ENCODE data around the gene SNAI1.
"Not testable (repeated sequence)": the region's sequence is repeated elsewhere in the genome, so short reads cannot be mapped to it uniquely, and the experiment has no call there.

The SNAI1 gene

DNA sequence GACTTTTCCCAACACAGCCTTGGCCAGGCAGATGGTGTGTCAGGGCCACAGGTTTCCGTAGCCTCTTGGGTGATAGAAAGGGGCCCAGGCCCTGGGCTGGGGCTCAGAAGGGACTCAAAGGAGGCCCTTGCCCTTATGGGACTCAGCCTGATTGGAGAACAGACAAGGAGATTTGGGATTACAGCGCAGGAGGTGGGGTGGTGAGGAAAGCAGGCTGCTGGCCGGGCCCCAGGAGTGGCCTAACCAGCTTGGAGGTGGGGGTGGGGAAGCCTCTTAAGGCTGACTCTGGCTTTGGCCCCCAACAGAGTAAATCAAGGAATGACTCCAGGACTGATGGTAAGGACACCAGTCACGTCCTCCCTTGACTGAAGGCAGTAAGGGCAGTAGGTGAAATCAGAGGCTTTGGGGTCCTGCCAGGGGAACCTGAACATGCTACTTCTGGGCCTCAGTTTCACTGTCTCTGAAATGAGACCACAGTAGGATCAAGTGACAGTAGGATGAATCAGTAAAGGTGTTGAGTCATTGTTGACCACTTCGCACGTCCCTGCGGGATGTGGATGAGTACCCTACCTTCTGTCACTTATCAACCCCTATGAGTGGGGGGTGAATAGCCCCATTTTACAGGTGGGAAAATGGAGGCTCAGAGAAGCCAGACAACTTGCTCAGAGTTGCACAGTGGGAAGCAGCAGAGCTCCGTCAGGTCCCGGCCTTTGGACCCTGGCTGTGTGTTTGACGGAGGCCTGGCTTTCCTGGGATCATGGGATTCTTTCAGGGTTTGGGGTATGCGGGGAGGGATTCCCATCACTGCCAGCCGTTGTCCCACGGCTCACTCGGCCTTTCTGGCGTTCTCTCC lies 4.5 kb downstream of the SNAI1 start:
- DNase-seq (ENCODE audit: low spot score) = no peak

DNA sequence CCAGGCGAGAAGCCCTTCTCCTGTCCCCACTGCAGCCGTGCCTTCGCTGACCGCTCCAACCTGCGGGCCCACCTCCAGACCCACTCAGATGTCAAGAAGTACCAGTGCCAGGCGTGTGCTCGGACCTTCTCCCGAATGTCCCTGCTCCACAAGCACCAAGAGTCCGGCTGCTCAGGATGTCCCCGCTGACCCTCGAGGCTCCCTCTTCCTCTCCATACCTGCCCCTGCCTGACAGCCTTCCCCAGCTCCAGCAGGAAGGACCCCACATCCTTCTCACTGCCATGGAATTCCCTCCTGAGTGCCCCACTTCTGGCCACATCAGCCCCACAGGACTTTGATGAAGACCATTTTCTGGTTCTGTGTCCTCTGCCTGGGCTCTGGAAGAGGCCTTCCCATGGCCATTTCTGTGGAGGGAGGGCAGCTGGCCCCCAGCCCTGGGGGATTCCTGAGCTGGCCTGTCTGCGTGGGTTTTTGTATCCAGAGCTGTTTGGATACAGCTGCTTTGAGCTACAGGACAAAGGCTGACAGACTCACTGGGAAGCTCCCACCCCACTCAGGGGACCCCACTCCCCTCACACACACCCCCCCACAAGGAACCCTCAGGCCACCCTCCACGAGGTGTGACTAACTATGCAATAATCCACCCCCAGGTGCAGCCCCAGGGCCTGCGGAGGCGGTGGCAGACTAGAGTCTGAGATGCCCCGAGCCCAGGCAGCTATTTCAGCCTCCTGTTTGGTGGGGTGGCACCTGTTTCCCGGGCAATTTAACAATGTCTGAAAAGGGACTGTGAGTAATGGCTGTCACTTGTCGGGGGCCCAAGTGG lies 5.3 kb downstream of the SNAI1 start:
- DNase-seq (ENCODE audit: low spot score) = no peak

DNA sequence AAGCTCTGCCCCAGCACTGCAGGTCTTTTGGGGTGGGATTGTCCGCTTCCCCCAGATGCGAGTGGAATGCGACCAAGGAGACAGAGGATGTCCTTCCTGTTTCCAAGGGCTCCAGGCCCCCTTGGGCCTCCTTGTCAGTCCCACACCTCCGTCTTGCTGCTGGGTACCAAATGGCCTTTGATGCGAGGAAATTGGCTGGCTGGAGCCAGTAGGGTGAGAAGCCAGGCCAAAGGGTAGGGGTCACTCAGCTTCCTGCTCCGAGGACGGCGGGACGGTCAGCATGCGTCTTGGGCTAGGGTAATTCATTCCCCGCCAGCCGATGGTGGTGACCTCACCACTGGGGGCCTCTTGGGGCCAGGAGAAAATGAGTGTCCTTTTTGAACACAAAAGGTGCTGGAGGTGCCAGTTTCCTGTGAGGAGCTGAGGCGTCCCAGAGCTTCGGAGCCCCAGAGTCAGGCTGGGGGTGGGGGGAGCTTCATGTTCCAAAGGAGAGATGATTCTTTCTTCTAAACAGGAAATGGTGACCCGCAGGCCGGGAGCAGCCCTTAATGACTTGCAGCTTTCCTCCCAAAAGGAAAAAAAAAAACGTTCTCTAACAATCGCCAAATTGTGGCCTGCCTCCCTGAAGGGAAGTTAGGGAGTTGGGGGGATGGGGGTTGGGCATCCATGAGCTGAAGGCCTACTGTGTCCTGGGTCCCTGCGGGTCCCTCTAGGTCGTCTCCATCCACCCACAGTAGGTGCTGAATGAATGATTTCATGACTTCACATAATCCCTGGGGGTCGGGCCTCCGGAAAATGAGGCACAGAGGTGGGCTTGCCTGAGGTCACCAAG lies 6.7 kb downstream of the SNAI1 start:
- peak; percentile 75 for DNase-seq (ENCODE audit: low spot score)

DNA sequence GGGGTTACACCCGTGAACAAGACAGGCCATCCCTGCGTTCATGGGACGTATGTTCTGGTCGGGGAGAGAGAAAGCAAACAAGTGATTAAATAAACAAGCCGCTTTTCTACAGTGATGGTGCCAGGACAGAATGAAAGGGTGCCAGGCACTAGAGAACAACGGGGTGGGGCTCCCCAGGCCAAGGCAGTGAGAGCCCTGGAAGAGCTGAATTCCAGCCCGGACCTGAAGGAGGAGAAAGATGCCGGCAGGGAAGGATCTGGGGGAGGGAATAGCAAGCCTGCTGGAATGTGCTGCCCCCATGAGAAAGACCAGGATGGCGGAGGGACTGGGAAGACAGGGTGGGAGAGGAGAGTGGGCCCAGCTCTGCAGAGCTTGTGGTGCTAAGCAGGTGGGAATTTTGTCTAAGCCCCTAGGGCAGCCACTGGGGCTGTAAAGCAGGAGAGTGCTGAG lies 7.5 kb downstream of the SNAI1 start:
- DNase-seq (ENCODE audit: low spot score) = no peak

DNA sequence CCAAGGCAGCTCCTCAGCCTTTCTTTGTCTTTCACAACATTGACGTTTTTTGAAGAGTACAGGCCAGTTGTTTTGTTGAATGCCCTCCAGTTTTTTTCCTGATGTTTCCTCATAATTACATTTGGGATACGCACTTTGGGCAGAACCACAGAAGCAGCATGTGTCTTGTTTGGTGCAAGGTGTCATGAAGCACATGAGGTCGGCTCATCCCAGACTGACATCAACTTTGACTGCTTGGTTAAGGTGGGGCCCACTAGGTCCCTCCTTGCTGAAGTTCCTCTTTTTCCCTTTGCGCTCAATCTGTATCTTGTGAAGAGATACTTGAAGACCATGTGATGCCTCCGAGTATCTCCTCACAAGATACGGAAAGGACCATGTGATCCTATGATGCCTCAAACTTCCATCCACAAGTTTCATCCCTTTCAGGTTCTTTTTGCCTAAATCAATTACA lies 10.5 kb downstream of the SNAI1 start:
- DNase-seq (ENCODE audit: low spot score) = no peak

DNA sequence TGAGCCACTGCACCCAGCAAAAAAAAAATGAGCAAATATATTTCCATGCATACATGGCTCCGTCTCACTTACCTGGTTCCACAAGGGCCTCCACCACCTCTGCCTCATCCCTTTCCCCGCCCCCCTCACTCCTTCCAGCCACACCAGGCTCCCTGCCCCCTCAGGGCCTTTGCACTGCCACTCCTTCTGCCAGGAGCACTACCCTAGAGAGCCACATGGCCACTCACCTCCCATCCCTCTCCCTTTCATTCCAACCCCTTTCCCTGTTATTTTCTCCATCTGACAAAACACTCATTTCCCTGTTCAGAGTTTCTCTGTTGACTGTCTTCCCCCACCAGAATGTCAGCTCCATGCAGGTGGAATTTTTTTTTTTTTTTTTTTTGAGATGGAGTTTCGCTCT lies 12.8 kb downstream of the SNAI1 start:
- DNase-seq (ENCODE audit: low spot score) = no peak

- DNase-seq (ENCODE audit: low spot score) = not testable (repeated sequence)
These were observed 15.9 kb downstream of the SNAI1 start for GRCh38 chr20:49998478-49999188.

- DNase-seq (ENCODE audit: low spot score) = no peak
These were observed 16.5 kb downstream of the SNAI1 start for GRCh38 chr20:49999329-49999728.

DNA sequence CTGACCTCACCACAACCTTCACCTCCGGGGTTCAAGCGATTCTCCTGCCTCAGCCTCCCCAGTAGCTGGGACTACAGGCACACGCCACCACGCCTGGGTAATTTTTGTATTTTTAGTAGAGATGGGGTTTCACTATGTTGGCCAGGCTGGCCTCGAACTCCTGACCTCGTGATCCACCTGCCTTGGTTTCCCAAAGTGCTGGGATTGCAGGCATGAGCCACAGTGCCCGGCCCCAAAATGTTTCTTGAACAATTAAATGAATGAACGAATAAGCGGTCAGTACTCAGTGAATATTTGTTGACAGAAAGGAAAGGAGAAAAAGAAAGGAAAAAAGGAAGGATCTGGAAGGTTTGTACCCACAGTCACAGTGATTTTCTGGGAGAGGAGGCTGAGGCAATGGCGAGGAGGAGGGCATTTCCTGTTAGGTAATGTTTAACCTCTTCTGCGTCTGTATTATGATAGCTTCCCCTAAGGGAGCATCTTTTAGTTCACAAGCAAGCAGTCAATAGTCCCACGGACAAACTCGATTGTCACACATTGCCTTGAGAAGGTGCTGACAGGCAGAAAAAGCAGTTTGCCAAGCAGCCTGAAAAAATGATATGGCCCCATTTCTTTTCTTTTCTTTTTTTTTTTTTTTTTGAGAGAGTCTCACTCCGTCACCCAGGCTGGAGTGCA lies 17.9 kb downstream of the SNAI1 start:
- DNase-seq (ENCODE audit: low spot score) = not testable (repeated sequence)

DNA sequence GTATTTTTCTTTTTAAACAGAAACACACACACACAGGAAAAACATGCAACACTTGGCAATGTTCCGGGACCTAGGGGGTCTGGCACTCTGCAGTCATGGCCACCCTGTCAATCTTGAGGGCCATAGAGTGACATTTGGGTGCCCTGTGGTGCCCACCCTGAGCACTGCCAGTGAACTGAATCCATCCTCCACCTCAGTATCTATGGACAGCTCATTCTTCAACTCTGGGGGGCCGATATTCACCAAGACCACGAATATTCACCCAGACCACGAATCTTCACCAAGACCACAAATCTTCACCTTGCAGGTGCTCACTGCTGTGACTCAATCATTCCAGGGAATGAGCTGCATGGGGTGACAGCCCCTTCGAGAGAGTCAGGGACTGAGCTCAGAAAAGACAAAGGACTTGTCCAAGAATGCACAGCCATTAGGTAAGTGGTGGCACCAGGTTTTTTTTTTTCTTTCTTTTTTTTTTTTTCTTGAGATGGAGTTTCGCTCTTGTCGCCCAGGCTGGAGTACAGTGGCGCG lies 19.1 kb downstream of the SNAI1 start:
- DNase-seq (ENCODE audit: low spot score) = no peak

DNA sequence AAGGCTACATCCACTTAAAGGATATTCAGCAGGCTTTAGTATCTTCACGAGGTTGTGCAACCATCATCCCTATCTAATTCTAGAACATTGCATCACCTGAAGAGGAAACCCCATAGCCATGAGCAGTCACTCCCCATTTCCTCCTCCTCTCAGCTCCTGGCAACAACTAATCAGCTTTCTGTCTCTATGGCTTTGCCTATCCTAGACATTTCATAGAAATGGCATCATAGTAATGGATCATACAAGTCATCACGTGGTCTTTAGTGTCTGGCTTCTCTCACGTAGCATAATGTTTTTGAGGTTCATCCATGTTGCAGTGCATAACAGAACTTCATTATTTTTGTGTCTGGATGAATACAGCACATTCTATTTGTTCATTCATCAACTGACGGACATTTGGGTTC lies 20.5 kb downstream of the SNAI1 start:
- DNase-seq (ENCODE audit: low spot score) = peak; percentile 52

GRCh38 chr20:50004229-50004628 lies 21.4 kb downstream of the SNAI1 start:
- no peak for DNase-seq (ENCODE audit: low spot score)

- DNase-seq (ENCODE audit: low spot score) = no peak
These were observed 22.7 kb downstream of the SNAI1 start for GRCh38 chr20:50005471-50005981.

DNA sequence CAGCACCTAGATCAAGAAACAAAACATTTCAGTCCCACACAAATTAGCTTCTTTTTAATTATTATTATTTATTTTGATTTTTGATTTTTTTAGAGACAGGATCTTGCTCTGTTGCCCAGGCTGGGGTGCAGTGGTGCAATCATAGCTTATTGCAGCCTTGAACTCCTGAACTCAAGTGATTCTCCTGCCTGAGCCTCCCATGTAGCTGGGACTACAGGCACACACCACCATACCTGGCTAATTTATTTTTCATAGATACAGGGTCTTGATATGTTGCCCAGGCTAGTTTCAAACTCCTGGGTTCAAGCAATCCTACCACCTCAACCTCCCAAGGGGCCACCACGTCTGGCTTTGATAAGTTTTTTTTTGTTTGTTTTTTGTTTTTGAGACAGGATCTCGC lies 24.6 kb downstream of the SNAI1 start:
- DNase-seq (ENCODE audit: low spot score) = no peak

GRCh38 chr20:50008007-50008406 lies 25.2 kb downstream of the SNAI1 start:
- no peak for DNase-seq (ENCODE audit: low spot score)

GRCh38 chr20:50009521-50010454 lies 27.0 kb downstream of the SNAI1 start:
- DNase-seq (ENCODE audit: low spot score) = no peak

DNA sequence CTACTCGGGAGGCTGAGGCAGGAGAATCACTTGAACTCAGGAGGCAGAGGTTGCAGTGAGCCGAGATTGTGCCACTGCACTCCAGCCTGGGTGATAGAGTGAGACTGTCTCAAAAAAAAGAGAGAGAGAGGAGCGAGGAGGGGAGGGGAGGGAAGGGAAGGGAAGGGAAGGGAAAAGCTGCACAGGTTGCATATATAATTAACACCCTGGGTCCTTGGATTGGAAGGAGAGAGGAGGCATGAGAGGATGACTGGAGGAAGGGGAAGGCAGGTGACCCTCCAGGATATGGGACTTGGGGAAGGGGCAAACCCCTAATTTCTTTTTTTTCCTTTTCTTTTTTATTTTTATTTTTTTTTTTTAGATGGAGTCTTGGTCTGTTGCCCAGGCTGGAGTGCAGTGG lies 28.8 kb downstream of the SNAI1 start:
- DNase-seq (ENCODE audit: low spot score) = not testable (repeated sequence)

DNA sequence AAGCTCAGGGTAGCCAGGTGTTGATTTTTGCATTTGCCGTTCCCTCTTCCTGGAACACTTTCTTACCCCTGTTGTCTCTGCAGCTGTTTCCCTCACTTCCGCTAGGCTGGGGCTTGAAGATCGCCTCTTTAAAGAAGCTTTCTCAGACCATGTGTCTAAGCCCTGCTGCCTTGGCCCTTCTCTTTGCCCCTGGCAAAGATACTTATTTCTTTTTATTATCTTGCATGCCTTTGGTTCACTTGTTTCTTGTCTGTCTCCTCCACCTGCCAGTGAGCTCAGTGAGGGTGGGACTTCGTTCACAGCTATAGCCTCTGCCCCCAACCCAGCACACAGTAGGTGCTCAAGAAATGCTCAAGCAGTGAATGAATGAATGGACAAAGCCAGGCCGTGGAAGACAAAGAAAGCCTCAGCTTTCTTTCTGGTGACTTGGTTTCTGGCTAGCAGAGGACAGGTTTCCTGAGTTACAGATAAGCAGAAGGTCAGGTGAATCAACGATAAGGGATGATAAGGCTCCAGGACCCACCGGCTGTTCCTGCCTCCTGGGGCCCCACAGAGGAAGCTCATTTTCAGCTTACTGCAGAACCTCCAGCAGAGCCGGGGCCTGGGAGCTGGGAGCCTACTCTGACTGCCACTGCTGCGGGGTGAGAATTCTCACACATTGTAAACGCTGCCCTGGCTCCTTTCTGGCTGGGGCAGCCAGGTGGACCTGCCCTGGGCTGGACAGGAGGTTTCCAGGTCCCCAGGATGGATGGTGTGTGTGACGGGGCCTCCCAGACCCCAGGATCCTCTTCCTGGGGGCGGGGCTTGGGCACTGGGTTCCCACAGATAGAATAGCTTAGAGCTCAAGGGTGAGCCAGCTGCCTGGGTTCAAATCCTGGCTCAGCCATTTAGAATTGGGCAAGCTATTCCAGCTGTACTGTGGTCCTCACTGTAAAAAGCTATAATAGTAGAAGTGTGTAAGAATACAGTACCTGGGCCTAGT lies 29.8 kb downstream of the SNAI1 start:
- no peak for DNase-seq (ENCODE audit: low spot score)
